GM18907 (cell line): ENCODE data around the gene CORT.
"Not testable (repeated sequence)": the region's sequence is repeated elsewhere in the genome, so short reads cannot be mapped to it uniquely, and the experiment has no call there.

ENCODE experiments used
- ATAC-seq: cut with Tn5 transposase; IDR thresholded peaks from one replicate; pipeline ENCODE4 v1.9.1; 2021; ENCODE audit warnings: mild to moderate bottlenecking, moderate library complexity; ENCODE audit not compliant: unreplicated experiment

The CORT gene

GRCh38 chr1:10474309-10474612, 24.4 kb downstream of the CORT start:
- not testable (repeated sequence) for ATAC-seq

- ATAC-seq, result peak; percentile 75
Measured at GRCh38 chr1:10474613-10475507, 25.0 kb downstream of the CORT start, which contains the start of gene PEX14. TSS of gene PEX14 (plus strand) at chr1:10474950. CDS start at chr1:10474967, 17 bp downstream.

- ATAC-seq, result no peak
Measured at GRCh38 chr1:10475510-10475909, 25.7 kb downstream of the CORT start.

- ATAC-seq, result no peak
Measured at GRCh38 chr1:10479296-10479695, 29.5 kb downstream of the CORT start.

GRCh38 chr1:10480614-10481013, 30.8 kb downstream of the CORT start:
- ATAC-seq, result no peak

- no peak for ATAC-seq
Measured at GRCh38 chr1:10484521-10484920, 34.7 kb downstream of the CORT start.

GRCh38 chr1:10489291-10490055, 39.6 kb downstream of the CORT start:
- no peak for ATAC-seq

GRCh38 chr1:10490286-10490970, 40.6 kb downstream of the CORT start:
- ATAC-seq, result no peak

GRCh38 chr1:10494418-10494753, 44.6 kb downstream of the CORT start:
- no peak for ATAC-seq

- peak; percentile 69 for ATAC-seq
Measured at GRCh38 chr1:10494754-10495474, 45.1 kb downstream of the CORT start.

- no peak for ATAC-seq
Measured at GRCh38 chr1:10495475-10495817, 45.6 kb downstream of the CORT start.

GRCh38 chr1:10495952-10496351, 46.1 kb downstream of the CORT start:
- no peak for ATAC-seq

GRCh38 chr1:10497109-10497508, 47.3 kb downstream of the CORT start:
- ATAC-seq, result no peak

GRCh38 chr1:10498231-10498630, 48.4 kb downstream of the CORT start:
- ATAC-seq, result no peak
